NCI-H2196 (cell line): ENCODE data around the gene GLIS2.
A peak's percentile ranks its signal among the peaks of the same experiment; 100 is the strongest.

Experiments
- DNase-seq: peaks from one replicate; lab custom pipeline; 2025; ENCODE audit not compliant: unreplicated experiment; lab: John Stamatoyannopoulos, UW

GLIS2 gene

GRCh38 chr16:4297480-4297879 lies 18.4 kb upstream of the GLIS2 start:
- DNase-seq: no peak

GRCh38 chr16:4298761-4299522 lies 16.9 kb upstream of the GLIS2 start:
- no peak for DNase-seq

GRCh38 chr16:4301177-4301576 lies 14.7 kb upstream of the GLIS2 start:
- DNase-seq: no peak

- no peak for DNase-seq
These were observed 13.9 kb upstream of the GLIS2 start for GRCh38 chr16:4301968-4302367.

- DNase-seq: no peak
These were observed 11.9 kb upstream of the GLIS2 start for GRCh38 chr16:4303973-4304372.

- DNase-seq: peak; percentile 22
These were observed 9.2 kb upstream of the GLIS2 start for GRCh38 chr16:4306470-4307214.

- peak; percentile 96 for DNase-seq
These were observed 8.4 kb upstream of the GLIS2 start for GRCh38 chr16:4307215-4308037.

GRCh38 chr16:4309102-4309832 lies 6.6 kb upstream of the GLIS2 start:
- no peak for DNase-seq

GRCh38 chr16:4309833-4310266 lies 6.0 kb upstream of the GLIS2 start:
- DNase-seq: peak; percentile 63

GRCh38 chr16:4313563-4314531 lies 2.0 kb upstream of the GLIS2 start:
- no peak for DNase-seq

- peak; percentile 42 for DNase-seq
These were observed 1.2 kb upstream of the GLIS2 start for GRCh38 chr16:4314532-4315185.

- DNase-seq: peak; percentile 25
These were observed 419 bp downstream of the GLIS2 start for GRCh38 chr16:4316108-4316863.

- peak; percentile 83 for DNase-seq
These were observed 1.1 kb downstream of the GLIS2 start for GRCh38 chr16:4316864-4317531.

- peak; percentile 40 for DNase-seq
These were observed 1.9 kb downstream of the GLIS2 start for GRCh38 chr16:4317532-4318450.

- no peak for DNase-seq
These were observed 2.6 kb downstream of the GLIS2 start for GRCh38 chr16:4318451-4318910.

GRCh38 chr16:4318967-4319366 lies 3.1 kb downstream of the GLIS2 start:
- DNase-seq: no peak
